Glutamatergic neuron (in vitro differentiated cells): ENCODE results near the gene RPS6KA5. TPM values are rescaled to one million over a fixed set of nuclear protein-coding genes. Genes with fewer than 3 reads are reported as not detected.
"Not testable (repeated sequence)": the region's sequence is repeated elsewhere in the genome, so short reads cannot be mapped to it uniquely, and the experiment has no call there.

ENCODE experiments used
- DNase-seq: peaks from one replicate; pipeline ENCODE4 v3.0.0; 2022
- H3K27ac Mint-ChIP-seq: one replicate; pipeline ENCODE4 v1.8.0; 2020; ENCODE audit warnings: mild to moderate bottlenecking, mixed read lengths, inconsistent platforms; ENCODE audit not compliant: unreplicated experiment
- H3K27me3 Mint-ChIP-seq: one replicate; pipeline ENCODE4 v1.8.0; 2020; ENCODE audit warnings: mild to moderate bottlenecking, moderate library complexity, mixed read lengths, inconsistent platforms; ENCODE audit not compliant: unreplicated experiment
- H3K36me3 Mint-ChIP-seq: one replicate; pipeline ENCODE4 v1.8.0; 2020; ENCODE audit warnings: mild to moderate bottlenecking, mixed read lengths, inconsistent platforms; ENCODE audit not compliant: unreplicated experiment
- H3K4me1 Mint-ChIP-seq: one replicate; pipeline ENCODE4 v1.8.0; 2020; ENCODE audit warnings: mild to moderate bottlenecking, low read depth, mixed read lengths, inconsistent platforms; ENCODE audit not compliant: unreplicated experiment
- H3K4me3 Mint-ChIP-seq: one replicate; pipeline ENCODE4 v1.8.0; 2020; ENCODE audit warnings: mild to moderate bottlenecking, mixed read lengths, inconsistent platforms; ENCODE audit not compliant: unreplicated experiment
- H3K9me3 Mint-ChIP-seq: one replicate; pipeline ENCODE4 v1.8.0; 2020; ENCODE audit warnings: mild to moderate bottlenecking, moderate library complexity, mixed read lengths, inconsistent platforms; ENCODE audit not compliant: unreplicated experiment
- CTCF ChIP-seq: fragments of 200-600 bp; sonication (generic); IDR thresholded peaks from one replicate; pipeline ENCODE4 v1.5.0; 2021; ENCODE audit not compliant: partially characterized antibody, unreplicated experiment
- total RNA-seq: library from RNA; stranded (reverse); fragmentation: NEBNext Ultra II Directional; extraction: Animal tissue kit (Norgen Biotek cat#: 25700); gene quantifications from one replicate; pipeline ENCODE4 v1.2.1, GENCODE V29; 2021; ENCODE audit not compliant: unreplicated experiment

RPS6KA5 gene
- total RNA-seq, 1 donor from 2014 or later, result 3.8 TPM

- peaks cover 5% of the 10 kb centered on the region for H3K27me3 Mint-ChIP-seq
- no peak for TF ChIP-seq CTCF
- DNase-seq, result no peak
- no peak overlapping the region for H3K4me3 Mint-ChIP-seq
- H3K27ac Mint-ChIP-seq, result no peak overlapping the region
- no peaks in the 10 kb centered on the region for H3K4me1 Mint-ChIP-seq
- peaks cover 1% of the 10 kb centered on the region for H3K9me3 Mint-ChIP-seq
- no peaks in the 10 kb centered on the region for H3K36me3 Mint-ChIP-seq
Measured at GRCh38 chr14:90839024-90839888, 221.2 kb downstream of the RPS6KA5 start.

GRCh38 chr14:90838531-90838930, 221.9 kb downstream of the RPS6KA5 start:
- not testable (repeated sequence) for H3K9me3 Mint-ChIP-seq, DNase-seq, H3K36me3 Mint-ChIP-seq, H3K27ac Mint-ChIP-seq, H3K27me3 Mint-ChIP-seq, H3K4me1 Mint-ChIP-seq, H3K4me3 Mint-ChIP-seq

GRCh38 chr14:90837355-90837754, 223.1 kb downstream of the RPS6KA5 start:
- Mint-ChIP-seq H3K36me3 (no peaks in the 10 kb centered on the region), H3K27me3 (peaks cover under 1% of the 10 kb centered on the region), H3K9me3 (peaks cover 1% of the 10 kb centered on the region), H3K27ac (no peak overlapping the region), H3K4me3 (no peak overlapping the region), H3K4me1 (no peaks in the 10 kb centered on the region)
- no peak for TF ChIP-seq CTCF
- DNase-seq, result no peak

- Mint-ChIP-seq H3K36me3 (peaks cover 2% of the 10 kb centered on the region), H3K9me3 (peaks cover 1% of the 10 kb centered on the region), H3K4me3 (no peak overlapping the region), H3K27me3 (peaks cover 2% of the 10 kb centered on the region), H3K4me1 (no peaks in the 10 kb centered on the region), H3K27ac (no peak overlapping the region)
- no peak for DNase-seq
- TF ChIP-seq CTCF, result no peak
Measured at GRCh38 chr14:90836692-90837063, 223.8 kb downstream of the RPS6KA5 start.

GRCh38 chr14:90831821-90832220, 228.6 kb downstream of the RPS6KA5 start:
- no peaks in the 10 kb centered on the region for H3K9me3 Mint-ChIP-seq
- DNase-seq, result no peak
- H3K27me3 Mint-ChIP-seq, result peaks cover 2% of the 10 kb centered on the region
- no peak overlapping the region for H3K4me3 Mint-ChIP-seq
- H3K4me1 Mint-ChIP-seq, result no peaks in the 10 kb centered on the region
- no peak for TF ChIP-seq CTCF
- peaks cover 4% of the 10 kb centered on the region for H3K36me3 Mint-ChIP-seq
- H3K27ac Mint-ChIP-seq, result no peak overlapping the region
